ENCODE data around the gene BRAP. TPM values are rescaled to one million over a fixed set of nuclear protein-coding genes. Genes with fewer than 3 reads are reported as not detected.

The BRAP gene
- total RNA-seq, 1 donor from 2014 or later, result 18.9 TPM

DNA sequence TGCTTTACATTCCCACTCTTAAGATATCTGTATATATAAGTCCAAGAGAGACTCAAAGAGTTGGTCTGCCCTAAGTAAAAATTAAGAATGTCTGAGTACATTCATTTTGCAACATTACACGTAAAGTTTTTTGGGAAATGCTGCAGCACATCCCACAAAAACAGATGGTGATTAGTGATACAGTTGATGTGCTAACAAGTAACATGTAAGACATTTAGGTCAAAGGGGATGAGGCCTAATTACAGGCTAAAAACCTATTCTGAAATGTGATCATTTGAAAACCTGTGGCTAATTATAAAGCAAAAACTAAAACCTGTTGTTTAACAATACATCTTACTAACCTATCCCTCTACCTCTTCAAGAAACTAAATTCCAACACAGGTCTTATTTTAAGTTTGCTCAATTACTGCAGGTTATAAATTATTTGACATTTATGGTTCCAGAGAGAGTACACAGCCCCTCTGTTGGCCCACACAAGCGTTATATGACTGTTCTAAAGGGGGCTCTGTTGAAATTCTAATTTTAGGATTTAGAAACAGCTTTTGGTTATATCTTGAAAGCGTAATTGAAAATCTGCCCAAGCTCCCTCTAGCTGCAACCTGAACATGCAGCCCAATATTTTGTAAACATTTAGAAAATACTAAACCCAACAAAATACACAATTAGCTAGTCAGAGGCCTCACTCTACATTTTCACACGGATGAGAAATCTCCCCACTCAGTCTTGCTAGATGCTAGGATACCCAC, 42.9 kb downstream of the BRAP start:
- Mint-ChIP-seq H3K27me3 (ENCODE audit: unreplicated experiment) (no peaks in the 10 kb centered on the region), H3K27ac (ENCODE audit: unreplicated experiment) (no peak overlapping the region), H3K9me3 (ENCODE audit: unreplicated experiment) (no peaks in the 10 kb centered on the region), H3K4me3 (ENCODE audit: unreplicated experiment) (no peak overlapping the region), H3K36me3 (ENCODE audit: unreplicated experiment) (peaks cover 47% of the 10 kb centered on the region), H3K4me1 (ENCODE audit: unreplicated experiment) (peaks cover 1% of the 10 kb centered on the region)
- TF ChIP-seq, protein P1, sequence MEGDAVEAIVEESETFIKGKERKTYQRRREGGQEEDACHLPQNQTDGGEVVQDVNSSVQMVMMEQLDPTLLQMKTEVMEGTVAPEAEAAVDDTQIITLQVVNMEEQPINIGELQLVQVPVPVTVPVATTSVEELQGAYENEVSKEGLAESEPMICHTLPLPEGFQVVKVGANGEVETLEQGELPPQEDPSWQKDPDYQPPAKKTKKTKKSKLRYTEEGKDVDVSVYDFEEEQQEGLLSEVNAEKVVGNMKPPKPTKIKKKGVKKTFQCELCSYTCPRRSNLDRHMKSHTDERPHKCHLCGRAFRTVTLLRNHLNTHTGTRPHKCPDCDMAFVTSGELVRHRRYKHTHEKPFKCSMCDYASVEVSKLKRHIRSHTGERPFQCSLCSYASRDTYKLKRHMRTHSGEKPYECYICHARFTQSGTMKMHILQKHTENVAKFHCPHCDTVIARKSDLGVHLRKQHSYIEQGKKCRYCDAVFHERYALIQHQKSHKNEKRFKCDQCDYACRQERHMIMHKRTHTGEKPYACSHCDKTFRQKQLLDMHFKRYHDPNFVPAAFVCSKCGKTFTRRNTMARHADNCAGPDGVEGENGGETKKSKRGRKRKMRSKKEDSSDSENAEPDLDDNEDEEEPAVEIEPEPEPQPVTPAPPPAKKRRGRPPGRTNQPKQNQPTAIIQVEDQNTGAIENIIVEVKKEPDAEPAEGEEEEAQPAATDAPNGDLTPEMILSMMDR (IDR thresholded peaks at IDR 0.05), result no peak
- no peak for DNase-seq (ENCODE audit: extremely low spot score, unreplicated experiment)

GRCh38 chr12:111640506-111640905, 45.2 kb downstream of the BRAP start:
- TF ChIP-seq, protein P1 (IDR thresholded peaks at IDR 0.05), result no peak
- Mint-ChIP-seq H3K4me1 (ENCODE audit: unreplicated experiment) (peaks cover 20% of the 10 kb centered on the region), H3K27ac (ENCODE audit: unreplicated experiment) (no peak overlapping the region), H3K9me3 (ENCODE audit: unreplicated experiment) (no peaks in the 10 kb centered on the region), H3K27me3 (ENCODE audit: unreplicated experiment) (no peaks in the 10 kb centered on the region), H3K36me3 (ENCODE audit: unreplicated experiment) (peaks cover 28% of the 10 kb centered on the region), H3K4me3 (ENCODE audit: unreplicated experiment) (no peak overlapping the region)
- DNase-seq (ENCODE audit: extremely low spot score, unreplicated experiment), result no peak

DNA sequence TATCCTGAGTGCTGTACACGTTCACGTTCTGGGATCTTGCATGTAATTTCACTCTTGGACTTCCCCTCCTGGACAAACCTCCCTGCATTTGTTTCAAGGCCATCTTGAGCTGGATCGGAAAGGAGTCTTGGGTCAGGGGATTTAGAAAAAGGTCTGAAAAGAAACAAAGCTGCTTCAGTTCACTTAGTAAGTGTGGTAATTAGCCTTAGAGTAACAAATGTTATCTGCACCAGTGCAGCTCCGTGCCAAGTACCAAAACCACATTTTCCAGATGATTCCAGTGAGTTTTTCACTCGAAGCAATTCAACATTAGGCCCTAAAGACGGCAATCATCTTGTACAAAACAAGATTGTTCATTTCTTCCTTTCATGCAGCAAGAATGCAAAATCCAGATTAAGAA, 47.2 kb downstream of the BRAP start:
- Mint-ChIP-seq H3K27me3 (ENCODE audit: unreplicated experiment) (no peaks in the 10 kb centered on the region), H3K4me1 (ENCODE audit: unreplicated experiment) (peaks cover 23% of the 10 kb centered on the region), H3K36me3 (ENCODE audit: unreplicated experiment) (peaks cover 19% of the 10 kb centered on the region), H3K4me3 (ENCODE audit: unreplicated experiment) (no peak overlapping the region), H3K9me3 (ENCODE audit: unreplicated experiment) (no peaks in the 10 kb centered on the region), H3K27ac (ENCODE audit: unreplicated experiment) (no peak overlapping the region)
- TF ChIP-seq, protein P1 (IDR thresholded peaks at IDR 0.05), result no peak
- no peak for DNase-seq (ENCODE audit: extremely low spot score, unreplicated experiment)

DNA sequence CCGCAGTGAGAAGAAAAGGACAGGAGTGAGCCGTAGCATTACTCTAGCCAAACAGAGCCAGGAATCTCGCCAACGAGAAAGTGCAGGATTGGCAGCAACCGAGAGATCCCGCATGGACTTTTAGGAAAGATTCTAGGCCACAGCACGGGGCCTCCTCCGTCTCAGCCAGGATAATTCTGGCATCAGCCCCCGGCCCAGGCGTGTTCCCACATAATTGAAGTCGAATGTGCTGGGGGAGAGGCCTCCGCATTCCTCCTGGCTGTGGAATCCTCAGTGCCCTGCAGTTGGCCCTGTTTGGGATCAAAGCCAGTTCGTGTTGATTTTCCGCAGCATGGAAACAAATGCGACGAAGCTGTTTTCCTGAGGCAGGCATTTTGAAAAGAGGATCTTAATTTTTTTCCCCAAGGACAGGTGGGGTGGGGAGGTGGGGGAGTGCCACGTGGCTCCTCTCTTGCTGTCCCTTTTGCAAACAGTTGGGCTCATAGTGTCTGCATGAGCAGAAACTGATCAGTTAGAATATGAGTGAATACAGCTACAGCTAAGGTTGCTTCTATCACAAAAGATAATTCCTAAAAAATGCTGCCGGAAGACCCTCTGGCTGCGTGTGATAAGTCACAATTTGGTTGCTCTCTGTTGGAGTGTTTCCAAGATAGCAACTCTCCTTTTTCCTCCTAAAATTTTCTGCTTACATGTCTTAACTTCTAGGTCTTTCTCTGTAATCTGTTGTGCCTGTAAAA, 49.4 kb downstream of the BRAP start:
- DNase-seq (ENCODE audit: extremely low spot score, unreplicated experiment), result peak; percentile 84
- Mint-ChIP-seq H3K27ac (ENCODE audit: unreplicated experiment) (peak overlapping the region; percentile 86), H3K9me3 (ENCODE audit: unreplicated experiment) (no peaks in the 10 kb centered on the region), H3K4me3 (ENCODE audit: unreplicated experiment) (peak overlapping the region; percentile 47), H3K27me3 (ENCODE audit: unreplicated experiment) (no peaks in the 10 kb centered on the region), H3K36me3 (ENCODE audit: unreplicated experiment) (peaks cover 8% of the 10 kb centered on the region), H3K4me1 (ENCODE audit: unreplicated experiment) (peaks cover 23% of the 10 kb centered on the region)
- TF ChIP-seq, protein P1 (IDR thresholded peaks at IDR 0.05), result no peak

- DNase-seq (ENCODE audit: extremely low spot score, unreplicated experiment), result no peak
- TF ChIP-seq, protein P1 (IDR thresholded peaks at IDR 0.05), result no peak
- Mint-ChIP-seq H3K9me3 (ENCODE audit: unreplicated experiment) (no peaks in the 10 kb centered on the region), H3K4me1 (ENCODE audit: unreplicated experiment) (peaks cover 23% of the 10 kb centered on the region), H3K4me3 (ENCODE audit: unreplicated experiment) (no peak overlapping the region), H3K27me3 (ENCODE audit: unreplicated experiment) (no peaks in the 10 kb centered on the region), H3K36me3 (ENCODE audit: unreplicated experiment) (peaks cover 8% of the 10 kb centered on the region), H3K27ac (ENCODE audit: unreplicated experiment) (peak overlapping the region; percentile 86)
These were observed 50.2 kb downstream of the BRAP start for GRCh38 chr12:111635524-111635923.

Measured in osteocyte (in vitro differentiated cells).